Measurements from ENCODE around the gene ATPAF2.

ATPAF2 gene

GRCh38 chr17:18018411-18018921 lies 20.5 kb downstream of the ATPAF2 start:
- TF ChIP-seq POLR2AphosphoS5 (IDR thresholded peaks at IDR 0.05; ENCODE audit: low read depth, low read length) (no peak), SIN3A (IDR thresholded peaks at IDR 0.05; ENCODE audit: borderline replicate concordance, insufficient read depth, low read length) (no peak), TAF1 (IDR thresholded peaks at IDR 0.05; ENCODE audit: borderline replicate concordance, insufficient read depth, low read length) (no peak), REST (IDR thresholded peaks at IDR 0.05; ENCODE audit: insufficient read depth in 1 of 2, low read depth in 2 of 2, low read length in 2 of 2) (no peak)

GRCh38 chr17:18017958-18018357 lies 21.0 kb downstream of the ATPAF2 start:
- no peak for TF ChIP-seq REST (IDR thresholded peaks at IDR 0.05; ENCODE audit: insufficient read depth in 1 of 2, low read depth in 2 of 2, low read length in 2 of 2)
- no peak for TF ChIP-seq TAF1 (IDR thresholded peaks at IDR 0.05; ENCODE audit: borderline replicate concordance, insufficient read depth, low read length)
- no peak for TF ChIP-seq FOXP2 (optimal IDR thresholded peaks at IDR 0.05; ENCODE audit: borderline replicate concordance, extremely low read depth, extremely low read length, insufficient read depth)
- no peak for TF ChIP-seq POLR2AphosphoS5 (IDR thresholded peaks at IDR 0.05; ENCODE audit: low read depth, low read length)
- no peak for TF ChIP-seq SIN3A (IDR thresholded peaks at IDR 0.05; ENCODE audit: borderline replicate concordance, insufficient read depth, low read length)

GRCh38 chr17:18016426-18016825 lies 22.5 kb downstream of the ATPAF2 start:
- TF ChIP-seq SIN3A (IDR thresholded peaks at IDR 0.05; ENCODE audit: borderline replicate concordance, insufficient read depth, low read length) = no peak
- TF ChIP-seq REST (IDR thresholded peaks at IDR 0.05; ENCODE audit: insufficient read depth in 1 of 2, low read depth in 2 of 2, low read length in 2 of 2) = no peak
- TF ChIP-seq POLR2AphosphoS5 (IDR thresholded peaks at IDR 0.05; ENCODE audit: low read depth, low read length) = no peak
- TF ChIP-seq FOXP2 (optimal IDR thresholded peaks at IDR 0.05; ENCODE audit: borderline replicate concordance, extremely low read depth, extremely low read length, insufficient read depth) = no peak
- TF ChIP-seq TAF1 (IDR thresholded peaks at IDR 0.05; ENCODE audit: borderline replicate concordance, insufficient read depth, low read length) = no peak

- TF ChIP-seq FOXP2 (optimal IDR thresholded peaks at IDR 0.05; ENCODE audit: borderline replicate concordance, extremely low read depth, extremely low read length, insufficient read depth) = no peak
- no peak for TF ChIP-seq TAF1 (IDR thresholded peaks at IDR 0.05; ENCODE audit: borderline replicate concordance, insufficient read depth, low read length)
- TF ChIP-seq SIN3A (IDR thresholded peaks at IDR 0.05; ENCODE audit: borderline replicate concordance, insufficient read depth, low read length) = no peak
- no peak for TF ChIP-seq POLR2AphosphoS5 (IDR thresholded peaks at IDR 0.05; ENCODE audit: low read depth, low read length)
- no peak for TF ChIP-seq REST (IDR thresholded peaks at IDR 0.05; ENCODE audit: insufficient read depth in 1 of 2, low read depth in 2 of 2, low read length in 2 of 2)
Observed at GRCh38 chr17:18015593-18015992, 23.4 kb downstream of the ATPAF2 start.

GRCh38 chr17:18014006-18014405 lies 25.0 kb downstream of the ATPAF2 start:
- no peak for TF ChIP-seq FOXP2 (optimal IDR thresholded peaks at IDR 0.05; ENCODE audit: borderline replicate concordance, extremely low read depth, extremely low read length, insufficient read depth)
- TF ChIP-seq TAF1 (IDR thresholded peaks at IDR 0.05; ENCODE audit: borderline replicate concordance, insufficient read depth, low read length) = no peak
- TF ChIP-seq REST (IDR thresholded peaks at IDR 0.05; ENCODE audit: insufficient read depth in 1 of 2, low read depth in 2 of 2, low read length in 2 of 2) = no peak
- no peak for TF ChIP-seq SIN3A (IDR thresholded peaks at IDR 0.05; ENCODE audit: borderline replicate concordance, insufficient read depth, low read length)
- TF ChIP-seq POLR2AphosphoS5 (IDR thresholded peaks at IDR 0.05; ENCODE audit: low read depth, low read length) = no peak
